OCI-LY7 (cell line): Measurements from ENCODE around the gene CERS6.

Experiments
- EZH2phosphoT487 ChIP-seq: fragments of 200-600 bp; sonication (generic); IDR thresholded peaks from 2 replicates; pipeline ENCODE4 v1.6.1; 2018; ENCODE audit warnings: low read depth, borderline replicate concordance, mild to moderate bottlenecking, mixed run types, antibody characterized with exemption, low read length, moderate library complexity, mixed read lengths
- TF ChIP-seq, protein P1 (sequence below): fragments of 200-600 bp; sonication (generic); conservative IDR thresholded peaks from 2 replicates; pipeline ENCODE4 v1.5.1; 2014; ENCODE audit warnings: mild to moderate bottlenecking, antibody characterized with exemption, low read length, moderate library complexity, mixed read lengths

DNA sequence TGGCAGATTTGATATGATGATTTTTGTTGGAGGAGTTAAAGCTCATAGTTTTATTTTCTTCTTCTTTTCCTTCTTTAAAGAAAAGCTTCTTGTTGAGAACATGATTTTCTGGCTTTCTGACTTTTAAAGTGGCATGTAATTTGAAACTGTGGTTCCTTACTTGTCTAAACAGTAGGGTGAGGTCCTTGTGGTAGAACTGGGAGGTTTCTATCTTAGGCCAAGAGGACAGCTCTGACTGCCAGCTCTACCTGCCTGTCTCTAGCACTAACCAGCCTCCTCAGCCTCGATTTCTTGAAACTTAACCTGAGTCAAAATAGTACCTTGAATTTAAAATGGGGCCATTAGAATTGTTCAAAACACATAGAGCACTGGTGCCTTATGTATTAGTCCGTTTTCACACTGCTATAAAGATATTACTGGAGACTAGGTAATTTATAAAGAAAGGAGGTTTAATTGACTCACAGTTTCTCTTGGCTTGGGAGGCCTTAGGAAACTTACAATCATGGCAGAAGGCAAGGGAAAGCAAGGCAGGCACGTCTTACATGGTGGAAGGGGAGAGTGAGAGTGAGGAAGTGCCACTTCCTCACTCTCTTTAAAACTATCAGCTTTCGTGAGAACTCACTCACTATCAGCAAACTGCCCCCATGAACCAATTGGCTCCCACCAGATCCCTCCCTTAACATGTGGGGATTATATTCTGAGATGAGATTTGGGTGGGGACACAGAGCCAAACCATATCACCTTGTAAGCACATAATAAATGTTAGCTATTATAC lies 119.0 kb downstream of the CERS6 start:
- TF ChIP-seq, protein P1, sequence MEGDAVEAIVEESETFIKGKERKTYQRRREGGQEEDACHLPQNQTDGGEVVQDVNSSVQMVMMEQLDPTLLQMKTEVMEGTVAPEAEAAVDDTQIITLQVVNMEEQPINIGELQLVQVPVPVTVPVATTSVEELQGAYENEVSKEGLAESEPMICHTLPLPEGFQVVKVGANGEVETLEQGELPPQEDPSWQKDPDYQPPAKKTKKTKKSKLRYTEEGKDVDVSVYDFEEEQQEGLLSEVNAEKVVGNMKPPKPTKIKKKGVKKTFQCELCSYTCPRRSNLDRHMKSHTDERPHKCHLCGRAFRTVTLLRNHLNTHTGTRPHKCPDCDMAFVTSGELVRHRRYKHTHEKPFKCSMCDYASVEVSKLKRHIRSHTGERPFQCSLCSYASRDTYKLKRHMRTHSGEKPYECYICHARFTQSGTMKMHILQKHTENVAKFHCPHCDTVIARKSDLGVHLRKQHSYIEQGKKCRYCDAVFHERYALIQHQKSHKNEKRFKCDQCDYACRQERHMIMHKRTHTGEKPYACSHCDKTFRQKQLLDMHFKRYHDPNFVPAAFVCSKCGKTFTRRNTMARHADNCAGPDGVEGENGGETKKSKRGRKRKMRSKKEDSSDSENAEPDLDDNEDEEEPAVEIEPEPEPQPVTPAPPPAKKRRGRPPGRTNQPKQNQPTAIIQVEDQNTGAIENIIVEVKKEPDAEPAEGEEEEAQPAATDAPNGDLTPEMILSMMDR = no peak
- TF ChIP-seq EZH2phosphoT487 = no peak
